Hematopoietic multipotent progenitor cell (in vitro differentiated cells): Measurements from ENCODE around the gene MXI1. TPM values are rescaled to one million over a fixed set of nuclear protein-coding genes. Genes with fewer than 3 reads are reported as not detected.
A peak's percentile ranks its signal among the peaks of the same experiment; 100 is the strongest.
"Not testable (repeated sequence)": the region's sequence is repeated elsewhere in the genome, so short reads cannot be mapped to it uniquely, and the experiment has no call there.

Source experiments
- DNase-seq, 3 donors: peaks; one replicate each; pipeline ENCODE4 v3.0.0-alpha.2; 2011 to 2015; ENCODE audit warnings: low read depth in 2 of 3, low spot score in 2 of 3
- total RNA-seq: library from RNA; depleted of rRNA; stranded (reverse); fragments of >200 nt; gene quantifications from one replicate; pipeline ENCODE4 v1.2.3, GENCODE V29; 2012

Gene MXI1
- total RNA-seq, 1 donor, result 10.8 TPM

DNA sequence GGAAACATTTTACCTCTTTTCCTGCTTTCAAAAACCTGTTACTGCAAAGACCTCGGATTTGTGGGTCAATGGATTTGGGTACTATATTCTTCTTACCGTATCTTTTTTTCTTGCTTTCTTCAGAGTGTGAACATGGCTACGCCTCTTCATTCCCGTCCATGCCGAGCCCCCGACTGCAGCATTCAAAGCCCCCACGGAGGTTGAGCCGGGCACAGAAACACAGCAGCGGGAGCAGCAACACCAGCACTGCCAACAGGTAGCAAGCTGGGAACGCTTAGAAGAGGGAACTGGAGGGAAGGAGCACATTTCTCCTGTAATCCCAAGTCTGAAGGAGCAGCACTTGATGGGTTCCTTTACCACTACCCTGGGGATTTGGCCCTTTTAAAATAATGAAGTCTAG is 20.7 kb downstream of the MXI1 start:
- no peak for DNase-seq

DNA sequence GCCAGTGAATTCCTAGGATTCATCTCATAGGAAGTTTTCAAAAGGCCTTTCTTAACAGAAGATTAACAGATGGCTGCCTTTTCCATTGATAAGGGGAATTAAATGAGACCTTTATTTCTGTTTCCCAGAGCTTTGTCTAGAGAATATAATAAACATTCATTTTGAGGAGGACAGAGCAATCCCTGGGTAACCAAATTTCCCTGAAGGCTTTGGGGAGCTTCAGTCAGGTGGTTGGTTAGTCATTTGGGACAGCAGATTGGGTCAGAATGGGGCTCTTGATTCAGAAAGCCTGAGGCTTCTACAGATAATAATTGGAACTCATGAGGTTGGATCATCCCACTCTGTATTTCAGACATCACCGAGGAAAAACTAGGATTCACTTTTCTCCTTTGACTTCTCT is 21.8 kb downstream of the MXI1 start:
- DNase-seq, result no peak

DNA sequence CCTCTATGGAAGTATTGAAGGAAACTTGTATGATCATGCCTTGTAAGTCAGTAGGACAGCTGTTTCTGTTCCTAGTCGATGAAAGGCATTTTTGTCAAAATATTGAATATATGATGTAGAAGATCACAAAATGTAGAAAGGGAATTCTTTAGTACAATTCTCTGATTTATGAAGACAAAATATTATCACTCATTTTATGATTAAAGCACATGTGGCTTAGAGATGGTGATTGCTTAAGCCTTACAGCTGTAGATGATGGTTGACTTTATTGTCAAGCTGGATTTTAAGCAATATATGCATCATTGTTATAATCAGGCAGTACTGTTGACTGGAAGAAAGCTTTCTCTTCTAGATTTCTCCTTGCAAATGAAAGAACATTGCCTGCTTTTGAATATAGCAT is 26.4 kb downstream of the MXI1 start:
- DNase-seq, result no peak

DNA sequence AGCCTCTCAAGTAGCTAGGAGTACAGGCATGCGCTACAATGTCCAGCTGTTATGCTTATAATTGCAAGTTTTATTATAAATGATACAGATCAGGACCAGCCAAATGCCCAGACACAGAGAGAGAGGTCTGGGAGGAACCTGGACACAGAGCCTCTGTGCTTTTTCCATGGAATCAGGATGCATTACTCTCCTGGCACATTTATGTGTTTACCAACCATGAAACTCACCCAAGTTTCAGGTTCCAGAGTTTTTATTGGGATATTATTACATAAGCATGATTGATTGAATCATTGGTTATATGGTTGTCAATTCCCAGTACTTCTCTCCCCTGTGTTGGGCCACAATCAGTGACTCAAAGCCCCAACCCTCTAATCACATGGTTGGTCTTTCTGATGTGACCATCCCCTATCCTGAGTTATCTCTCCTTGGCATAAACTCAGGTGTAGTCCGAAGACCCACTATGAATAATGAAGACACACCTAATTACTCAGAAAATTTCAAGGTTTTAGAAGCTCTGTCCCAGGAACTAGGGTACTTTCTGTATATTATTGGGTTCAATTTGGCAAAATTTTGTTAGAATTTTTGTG is 30.6 kb downstream of the MXI1 start:
- no peak for DNase-seq

DNA sequence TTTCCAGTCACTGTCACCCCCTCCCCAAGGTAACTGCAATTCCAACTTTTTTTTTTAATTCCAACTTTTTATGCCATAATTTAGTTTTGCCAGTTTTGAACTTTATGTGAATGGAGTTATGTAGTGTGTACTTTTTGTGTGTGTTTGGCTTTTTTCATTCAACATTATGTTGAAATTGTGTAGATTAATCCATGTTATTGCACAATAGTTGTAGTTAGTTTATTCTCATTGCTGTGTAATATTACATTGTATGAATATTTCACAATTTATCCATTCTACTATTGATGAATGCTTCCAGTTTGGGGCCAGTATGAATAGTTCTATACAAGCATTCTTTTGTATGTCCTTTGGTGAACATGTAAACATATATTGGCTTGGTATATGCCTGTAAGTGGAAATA is 32.5 kb downstream of the MXI1 start:
- no peak for DNase-seq

DNA sequence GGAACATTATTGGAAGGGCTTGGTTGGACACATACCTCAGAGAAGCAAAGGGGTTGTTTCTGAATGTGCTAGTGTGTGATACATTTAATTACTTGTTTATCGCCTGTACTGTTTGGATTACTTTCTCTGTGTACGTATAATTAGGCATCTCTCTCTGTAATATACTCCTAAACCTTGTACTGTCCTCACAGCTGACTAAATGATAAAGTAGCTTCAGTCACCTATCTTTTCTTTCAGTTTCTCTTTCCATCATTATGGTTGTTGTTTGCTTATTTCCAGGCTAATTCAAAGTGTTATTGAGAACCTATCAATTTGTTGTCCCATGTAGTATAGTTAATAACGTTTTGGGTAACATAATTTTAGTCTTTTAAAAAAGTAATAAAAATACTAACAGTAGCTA is 34.0 kb downstream of the MXI1 start:
- no peak for DNase-seq

DNA sequence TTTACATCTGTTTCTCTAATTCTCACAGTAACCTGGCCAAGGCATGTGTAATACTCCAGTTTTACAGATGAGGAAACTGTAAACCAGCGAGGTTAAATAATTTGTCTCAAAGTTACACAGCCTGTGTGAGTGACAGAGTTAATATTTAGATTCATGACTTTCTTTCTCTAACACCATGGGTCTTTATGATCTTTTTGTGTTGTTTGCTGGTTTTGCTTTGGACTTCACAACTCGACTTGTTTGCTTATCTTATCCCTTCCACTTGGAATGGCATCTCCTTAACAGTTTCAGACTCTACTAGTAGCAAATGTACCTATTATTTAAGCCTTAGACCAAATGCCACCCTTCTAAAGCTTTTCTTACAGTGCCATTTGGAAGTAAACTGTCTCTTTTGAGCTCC is 34.4 kb downstream of the MXI1 start:
- no peak for DNase-seq

DNA sequence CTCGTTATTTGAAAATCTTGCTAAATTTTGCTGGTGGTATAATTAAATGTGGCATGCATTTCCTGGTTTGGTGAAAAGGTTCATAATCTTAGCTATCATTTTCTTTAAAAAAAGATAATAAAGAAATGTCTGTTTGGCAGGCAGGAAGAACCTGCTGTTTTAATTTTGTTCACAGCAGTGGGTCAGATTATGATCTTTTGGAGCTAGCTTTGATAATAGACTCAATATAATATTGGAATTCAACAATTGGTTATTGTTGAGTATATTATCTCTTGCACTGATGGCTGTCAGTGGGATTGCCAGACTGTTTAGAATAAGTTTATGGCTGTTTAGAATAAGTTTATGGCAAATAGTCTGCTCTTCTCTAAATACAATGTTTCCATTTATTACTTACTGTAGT is 35.1 kb downstream of the MXI1 start:
- DNase-seq, result no peak

DNA sequence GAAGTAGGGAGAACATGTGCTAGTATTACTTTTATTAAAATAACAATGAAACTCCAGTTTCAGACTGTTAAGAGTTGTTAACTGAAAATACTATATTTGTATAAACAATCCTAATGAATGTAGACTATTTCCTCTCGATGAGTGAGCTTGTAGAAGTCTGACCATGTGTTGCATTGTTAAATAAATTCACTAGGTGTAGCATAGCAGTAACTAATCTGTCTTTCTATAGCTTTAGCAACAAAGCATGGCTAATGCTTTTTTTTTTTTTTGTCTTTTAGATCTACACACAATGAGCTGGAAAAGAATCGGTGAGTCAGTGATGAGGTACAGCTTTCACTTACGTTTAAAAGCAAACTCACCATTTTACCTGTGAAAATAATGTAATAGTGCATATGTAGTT is 37.1 kb downstream of the MXI1 start:
- DNase-seq, result no peak

DNA sequence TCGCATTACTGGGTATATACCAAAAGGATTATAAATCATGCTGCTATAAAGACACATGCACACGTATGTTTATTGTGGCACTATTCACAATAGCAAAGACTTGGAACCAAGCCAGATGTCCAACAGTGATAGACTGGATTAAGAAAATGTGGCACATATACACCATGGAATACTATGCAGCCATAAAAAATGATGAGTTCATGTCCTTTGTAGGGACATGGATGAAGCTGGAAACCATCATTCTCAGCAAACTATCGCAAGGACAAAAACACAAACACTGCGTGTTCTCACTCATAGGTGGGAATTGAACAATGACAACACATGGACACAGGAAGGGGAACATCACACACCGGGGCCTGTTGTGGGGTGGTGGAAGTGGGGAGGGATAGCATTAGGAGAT is 40.4 kb downstream of the MXI1 start:
- DNase-seq, result not testable (repeated sequence)

DNA sequence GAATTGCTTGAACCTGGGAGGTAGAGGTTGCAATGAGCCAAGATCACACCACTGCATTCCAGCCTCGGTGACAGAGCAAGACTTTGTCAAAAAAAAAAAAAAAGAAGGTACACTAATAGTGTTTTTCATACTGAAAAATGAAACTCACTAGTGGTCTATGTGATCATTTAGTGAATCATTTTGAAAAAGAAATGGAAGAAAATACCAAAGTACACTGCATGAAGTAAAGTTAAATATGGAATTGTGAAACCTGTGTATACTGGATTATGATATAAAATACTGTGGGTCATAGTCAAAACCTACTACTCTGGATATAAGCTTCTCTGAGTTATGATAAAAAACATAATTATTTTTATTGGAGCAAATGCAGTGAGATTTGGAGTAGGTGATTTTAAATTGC is 42.1 kb downstream of the MXI1 start:
- not testable (repeated sequence) for DNase-seq

DNA sequence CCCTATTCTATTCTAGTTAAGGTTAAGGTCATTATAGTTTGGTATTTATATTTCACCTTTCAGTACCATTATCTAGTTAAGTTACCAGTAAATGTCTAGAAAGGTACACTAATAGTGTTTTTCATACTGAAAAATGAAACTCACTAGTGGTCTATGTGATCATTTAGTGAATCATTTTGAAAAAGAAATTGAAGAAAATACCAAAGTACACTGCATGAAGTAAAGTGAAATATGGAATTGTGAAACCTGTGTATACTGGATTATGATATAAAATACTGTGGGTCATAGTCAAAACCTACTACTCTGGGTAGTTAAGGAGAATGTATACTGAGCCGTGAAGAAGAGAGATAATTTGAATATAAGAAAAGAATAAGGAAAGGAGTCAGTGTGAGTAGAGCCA is 44.0 kb downstream of the MXI1 start:
- not testable (repeated sequence) for DNase-seq

DNA sequence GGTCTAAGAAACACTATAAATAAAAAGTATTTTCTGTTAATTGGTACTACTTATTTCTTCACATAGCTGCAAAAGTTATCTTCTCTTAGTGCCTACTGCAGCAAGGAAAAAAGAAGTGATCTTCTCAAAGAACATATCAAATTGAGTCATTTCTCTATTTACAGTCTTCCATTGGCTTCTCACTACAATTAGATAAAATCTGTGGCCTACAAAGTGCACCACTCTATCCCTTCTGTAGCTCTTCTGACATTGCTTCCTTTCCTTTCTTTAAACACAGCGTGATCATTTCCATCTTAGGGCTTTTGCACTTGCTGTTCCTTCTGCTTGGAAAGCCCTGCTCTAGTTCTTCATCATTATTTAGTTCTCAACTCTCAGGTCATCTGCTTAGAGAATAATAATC is 44.7 kb downstream of the MXI1 start:
- no peak for DNase-seq

DNA sequence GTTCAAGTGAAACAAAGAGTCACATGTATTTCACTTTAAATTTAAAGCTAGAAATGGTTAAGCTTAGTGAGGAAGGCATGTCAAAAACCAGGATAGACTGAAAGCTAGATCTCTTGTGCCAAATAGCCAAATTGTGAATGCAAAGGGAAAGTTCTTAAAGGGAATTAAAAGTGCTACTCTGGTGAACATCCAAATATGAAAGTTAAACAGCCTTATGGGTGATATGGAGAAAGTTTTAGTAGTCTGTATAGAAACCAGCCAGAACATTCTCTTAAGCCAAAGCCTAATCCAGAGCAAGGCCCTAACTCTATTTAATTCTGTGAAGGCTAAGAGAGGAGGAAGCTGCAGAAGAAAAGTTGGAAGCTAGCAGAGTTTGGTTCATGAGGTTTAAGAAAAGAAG is 47.1 kb downstream of the MXI1 start:
- DNase-seq, result no peak

DNA sequence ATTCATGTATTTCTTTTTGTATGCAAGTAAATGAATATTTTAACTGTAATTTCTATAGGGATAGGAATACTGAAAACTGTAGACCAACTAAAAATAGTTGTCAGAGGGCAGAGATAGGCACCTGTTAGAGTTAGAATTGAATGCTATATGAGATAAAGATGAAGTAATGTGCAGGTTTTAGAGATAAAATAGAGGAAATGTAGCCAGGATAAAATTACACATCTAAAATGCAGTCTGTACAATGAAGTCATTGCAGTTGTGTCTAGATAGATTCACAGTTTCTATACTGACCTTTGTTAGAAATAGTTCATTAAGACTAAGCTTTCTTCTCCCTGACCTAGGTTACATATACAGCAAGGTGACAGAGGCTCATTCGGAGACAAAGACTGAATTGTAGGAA is 51.1 kb downstream of the MXI1 start:
- no peak for DNase-seq

DNA sequence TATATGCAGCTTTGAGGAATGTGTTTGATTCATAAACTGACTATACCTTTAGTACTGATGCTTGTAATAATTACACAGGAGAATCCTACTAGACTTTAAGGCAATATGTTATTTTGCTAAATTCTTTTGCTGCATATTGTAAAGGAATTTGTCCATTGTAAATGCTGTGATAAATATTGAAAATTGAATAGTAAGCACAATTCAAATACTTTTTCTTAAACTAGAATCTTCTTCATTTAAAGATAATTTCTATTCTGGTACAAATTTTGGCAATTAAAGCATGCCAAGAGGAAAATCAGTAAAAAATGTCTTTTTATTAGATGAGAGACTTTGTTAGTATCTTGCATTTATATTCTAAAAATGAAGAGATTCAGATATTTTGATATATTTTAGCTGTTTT is 51.9 kb downstream of the MXI1 start:
- DNase-seq, result no peak

DNA sequence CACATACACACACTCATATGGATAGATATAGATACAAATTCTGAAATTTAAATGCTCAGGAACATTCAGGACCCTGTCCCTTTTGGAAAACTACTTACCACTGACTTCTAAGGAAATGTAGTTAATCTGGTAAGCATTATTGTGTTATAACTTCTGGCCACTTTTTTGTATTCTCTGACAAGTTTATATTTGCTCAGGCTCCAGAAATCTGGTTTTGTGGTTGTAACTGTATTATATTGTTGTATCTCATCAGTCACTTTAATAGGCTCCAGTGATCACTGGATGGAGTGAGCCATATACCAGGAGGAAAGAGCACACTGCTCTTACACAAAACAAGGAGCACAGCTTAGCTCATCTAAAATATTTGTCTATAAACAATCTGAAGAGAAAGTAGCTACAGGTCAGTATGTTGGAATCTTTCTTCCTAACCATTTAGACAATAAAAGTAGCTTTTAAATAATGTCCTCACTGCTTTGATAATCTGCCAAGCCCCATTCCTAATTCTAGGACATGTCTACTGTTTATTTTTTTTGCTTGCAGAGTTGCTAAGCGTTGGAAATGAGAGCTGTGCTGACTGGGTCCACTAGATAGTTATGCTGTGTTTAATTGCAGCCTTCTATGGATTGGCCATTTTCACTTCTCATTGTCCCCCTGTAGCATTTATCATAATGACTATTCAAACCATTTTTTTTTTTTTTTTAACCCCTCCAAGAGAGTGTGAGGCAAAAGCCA is 53.5 kb downstream of the MXI1 start:
- no peak for DNase-seq

DNA sequence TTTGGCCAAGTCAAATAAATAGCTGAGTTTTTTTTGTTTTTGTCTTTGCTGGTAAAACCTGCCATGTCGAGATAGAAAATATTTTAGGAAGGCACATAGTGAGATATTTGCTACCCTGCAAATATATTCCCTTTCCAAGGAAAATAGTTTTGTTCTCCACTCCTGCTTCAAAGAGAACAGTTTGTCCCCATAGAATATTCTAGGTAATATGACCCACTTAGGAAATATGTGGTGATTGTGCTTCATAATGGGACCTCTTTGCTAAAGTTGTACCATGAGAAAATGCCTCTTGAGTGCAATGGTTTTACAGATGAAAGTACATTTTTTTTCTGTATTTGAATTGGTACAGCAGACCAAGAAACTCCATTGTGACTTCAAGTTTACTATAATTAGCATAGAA is 55.8 kb downstream of the MXI1 start:
- no peak for DNase-seq

DNA sequence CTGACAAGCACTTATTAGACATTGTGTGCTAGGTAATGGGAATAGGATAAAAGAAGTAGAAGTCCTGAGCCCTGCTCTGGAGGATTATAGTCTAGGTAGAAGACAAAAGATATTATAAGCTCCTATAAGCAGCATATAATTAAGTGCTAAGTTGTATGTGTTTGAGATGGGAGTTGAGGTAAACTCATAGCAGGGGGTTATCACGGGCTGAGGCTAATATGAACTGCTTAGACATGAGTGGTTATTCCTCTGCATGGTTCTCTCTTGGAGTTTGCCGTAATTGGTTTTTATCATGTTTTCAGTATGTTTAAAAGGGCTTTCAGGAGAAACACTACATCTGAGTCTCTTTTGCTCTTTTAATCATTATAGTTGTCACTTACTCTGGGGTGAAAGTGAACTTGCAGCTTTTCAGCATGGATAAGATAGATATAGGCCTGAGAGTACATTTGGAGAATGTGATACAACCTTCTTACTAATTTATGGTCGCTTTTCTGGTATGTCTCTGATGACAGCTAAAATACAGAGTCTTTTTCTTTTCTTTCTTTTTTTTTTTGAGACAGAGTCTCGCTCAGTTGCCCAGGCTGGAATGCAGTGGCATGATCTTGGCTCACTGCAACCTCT is 58.3 kb downstream of the MXI1 start:
- DNase-seq, result no peak

DNA sequence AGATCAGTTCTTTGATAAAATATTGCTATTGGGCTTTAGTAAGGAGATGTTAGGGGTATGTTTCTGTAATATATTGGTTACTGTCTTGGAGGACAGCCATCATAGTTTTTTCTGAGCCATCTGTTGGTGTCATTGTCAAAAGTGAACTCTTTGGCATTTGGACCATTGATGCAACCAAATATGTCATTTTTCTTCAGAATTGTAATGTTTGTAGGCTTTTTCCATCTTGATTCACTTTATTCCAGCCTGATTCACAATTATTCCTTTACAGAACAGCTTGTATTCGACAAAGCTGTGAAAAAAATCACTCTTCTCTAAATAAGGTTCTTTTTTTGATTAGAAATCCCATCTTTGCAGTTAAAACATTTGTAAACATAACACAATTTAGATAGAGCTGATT is 59.9 kb downstream of the MXI1 start:
- DNase-seq, result no peak

DNA sequence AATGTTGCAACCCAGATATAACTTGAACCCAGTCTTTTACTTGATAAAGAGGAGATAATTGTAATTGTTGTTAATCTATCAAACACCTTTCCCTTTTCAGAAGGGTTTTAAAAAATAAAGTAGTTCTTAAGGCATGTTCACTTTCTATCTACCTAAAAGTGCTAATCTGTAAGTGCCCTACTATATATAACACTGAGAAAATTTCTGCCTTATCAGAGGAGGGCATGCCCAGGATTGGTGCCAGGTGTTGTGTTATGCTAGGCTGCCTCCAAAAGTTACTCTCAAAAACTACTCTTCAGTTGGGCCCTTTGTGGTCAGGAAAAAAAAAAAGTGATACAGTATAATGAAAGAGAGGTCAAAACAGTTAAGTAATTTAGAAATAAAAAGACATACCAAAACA is 61.0 kb downstream of the MXI1 start:
- DNase-seq, result peak in 1 of 3 donors; percentile 21

DNA sequence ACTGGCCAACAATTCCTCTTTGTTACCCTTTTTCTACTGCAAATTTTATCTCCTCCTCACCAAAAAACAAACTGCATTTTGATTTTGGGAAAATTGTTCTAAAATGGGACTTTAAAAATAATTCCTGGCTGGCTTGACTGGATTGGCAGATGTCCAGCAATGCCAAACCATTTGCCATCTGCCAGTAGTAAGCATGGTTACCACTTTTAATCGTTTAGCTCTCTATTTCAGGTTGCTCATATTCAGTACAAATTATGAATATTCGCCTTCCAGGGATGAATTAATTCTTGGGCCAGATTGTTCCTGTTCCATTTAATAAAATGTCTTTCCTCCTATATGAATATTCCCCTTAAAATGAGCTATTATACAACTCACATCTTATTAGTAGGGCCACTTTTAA is 61.6 kb downstream of the MXI1 start:
- no peak for DNase-seq
